Prostate gland (tissue), 2 donors: ENCODE measurements around the gene DUSP2. TPM values are rescaled to one million over a fixed set of nuclear protein-coding genes. Genes with fewer than 3 reads are reported as not detected.

Experiments
- DNase-seq: peaks from one replicate; pipeline ENCODE4 v3.0.0-alpha.2; 2019; ENCODE audit warnings: low spot score
- H3K27ac ChIP-seq, 2 donors: fragments of 200-600 bp; sonication (generic); 2 replicates each; pipeline ENCODE4 v1.5.1; 2017 to 2019
- H3K27me3 ChIP-seq: fragments of 200-600 bp; sonication (generic); replicated peaks from 2 replicates; pipeline ENCODE4 v1.5.1; 2019; ENCODE audit not compliant: insufficient read depth
- H3K36me3 ChIP-seq, 2 donors: fragments of 200-600 bp; sonication (generic); 1 replicate in 1 of 2; 2 replicates in 1 of 2; pipeline versions ENCODE4 v1.5.1 to v1.8.1; 2017 to 2019
- H3K4me1 ChIP-seq: fragments of 200-600 bp; sonication (generic); replicated peaks from 2 replicates; pipeline ENCODE4 v1.5.1; 2019
- H3K4me3 ChIP-seq, 2 donors: fragments of 200-600 bp; sonication (generic); 2 replicates each; pipeline ENCODE4 v1.5.1; 2017 to 2019
- H3K9me3 ChIP-seq: fragments of 200-600 bp; sonication (generic); 2 replicates; pipeline ENCODE4 v1.5.1; 2017
- POLR2A ChIP-seq: fragments of 450-650 bp; IDR thresholded peaks from one replicate; pipeline ENCODE4 v1.6.1; 2016; ENCODE audit warnings: antibody characterized with exemption, mild to moderate bottlenecking
- POLR2AphosphoS5 ChIP-seq: sonication (generic); formaldehyde crosslinking; IDR thresholded peaks from one replicate; pipeline ENCODE4 v1.6.1; 2017; ENCODE audit warnings: antibody characterized with exemption
- WGBS: methylation state at CpG from one replicate; pipeline ENCODE4 v1.1.5; 2018; 5-methylcytosine and 5-hydroxymethylcytosine counted together
- intact Hi-C: fragments of 100-400 bp; cut with DNase I; formaldehyde crosslinking; loops from one replicate; pipeline ENCODE4 v1.14.2; 2022
- total RNA-seq, 2 donors: library from RNA; depleted of rRNA; stranded (reverse); fragments of >200 nt; gene quantifications; one replicate each; pipeline ENCODE4 v1.1.0, GENCODE V29; 2016
- TF ChIP-seq, protein P1 (sequence below), 4 experiments: fragments of 200-600 bp in 2 of 4; fragments of 450-650 bp in 2 of 4; sonication (generic) in 2 of 4; IDR thresholded peaks; 1 replicate in 3 of 4; 2 replicates in 1 of 4; pipeline ENCODE4 v1.5.1; 2016 to 2019; ENCODE audit warnings: antibody characterized with exemption in 4 of 4, mild to moderate bottlenecking in 2 of 4, moderate library complexity in 2 of 4

DUSP2 gene
- total RNA-seq, 2 donors from 2014 or later, result 5.2 to 45.7 TPM

DNA sequence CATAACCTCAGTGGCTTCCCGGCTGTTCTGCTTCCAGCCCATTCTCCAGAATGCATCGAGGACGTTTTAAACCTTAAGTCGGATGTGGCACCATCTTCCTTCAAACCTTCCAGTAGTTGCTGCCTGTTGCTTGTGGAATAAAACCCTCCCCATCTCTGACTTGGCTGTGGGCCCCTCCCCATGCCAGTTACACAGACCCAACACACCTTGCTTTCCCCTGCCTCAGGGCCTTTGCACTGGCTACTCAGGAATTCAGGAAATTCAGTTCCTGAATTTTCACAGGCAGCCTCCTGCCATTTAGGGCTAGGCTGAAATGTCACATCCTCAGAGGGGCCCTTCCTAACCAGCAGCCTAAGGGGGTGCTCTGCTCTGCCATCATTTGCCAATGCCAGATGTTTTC, 23.8 kb downstream of the DUSP2 start:
- 91% methylated on average over 4 of the region's 4 CpGs for WGBS
- TF ChIP-seq POLR2A (no peak), POLR2AphosphoS5 (no peak)
- TF ChIP-seq, protein P1, sequence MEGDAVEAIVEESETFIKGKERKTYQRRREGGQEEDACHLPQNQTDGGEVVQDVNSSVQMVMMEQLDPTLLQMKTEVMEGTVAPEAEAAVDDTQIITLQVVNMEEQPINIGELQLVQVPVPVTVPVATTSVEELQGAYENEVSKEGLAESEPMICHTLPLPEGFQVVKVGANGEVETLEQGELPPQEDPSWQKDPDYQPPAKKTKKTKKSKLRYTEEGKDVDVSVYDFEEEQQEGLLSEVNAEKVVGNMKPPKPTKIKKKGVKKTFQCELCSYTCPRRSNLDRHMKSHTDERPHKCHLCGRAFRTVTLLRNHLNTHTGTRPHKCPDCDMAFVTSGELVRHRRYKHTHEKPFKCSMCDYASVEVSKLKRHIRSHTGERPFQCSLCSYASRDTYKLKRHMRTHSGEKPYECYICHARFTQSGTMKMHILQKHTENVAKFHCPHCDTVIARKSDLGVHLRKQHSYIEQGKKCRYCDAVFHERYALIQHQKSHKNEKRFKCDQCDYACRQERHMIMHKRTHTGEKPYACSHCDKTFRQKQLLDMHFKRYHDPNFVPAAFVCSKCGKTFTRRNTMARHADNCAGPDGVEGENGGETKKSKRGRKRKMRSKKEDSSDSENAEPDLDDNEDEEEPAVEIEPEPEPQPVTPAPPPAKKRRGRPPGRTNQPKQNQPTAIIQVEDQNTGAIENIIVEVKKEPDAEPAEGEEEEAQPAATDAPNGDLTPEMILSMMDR (IDR thresholded peaks at IDR 0.05), result no peak
- no peak overlapping the region for H3K4me3 ChIP-seq
- no peak overlapping the region for H3K27ac ChIP-seq
- no peaks in the 10 kb centered on the region for H3K27me3 ChIP-seq
- intact Hi-C loops, result no loop called here
- no peaks in the 10 kb centered on the region for H3K9me3 ChIP-seq
- no peaks in the 10 kb centered on the region for H3K4me1 ChIP-seq
- no peak for DNase-seq
- no peaks in the 10 kb centered on the region for H3K36me3 ChIP-seq

DNA sequence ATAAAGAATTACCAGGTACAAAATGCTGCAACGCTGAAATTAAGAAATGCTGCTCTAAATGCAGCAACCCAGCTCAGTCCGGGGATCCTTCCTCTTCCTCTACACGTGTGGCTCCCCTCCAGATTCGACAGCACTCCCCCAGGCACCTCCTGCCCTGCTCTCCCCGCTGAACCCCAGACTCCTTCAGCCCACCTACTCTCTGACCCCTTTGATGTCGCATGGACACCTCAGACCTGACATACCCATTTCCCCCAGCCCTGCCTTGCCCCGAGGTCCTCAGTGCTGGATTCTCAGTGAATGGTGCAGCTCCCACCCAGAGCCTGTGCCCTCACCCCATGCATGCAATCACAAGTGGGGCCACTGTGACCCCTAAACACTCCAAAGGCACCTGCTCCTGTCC, 24.2 kb downstream of the DUSP2 start:
- TF ChIP-seq, protein P1 (IDR thresholded peaks at IDR 0.05), result no peak
- no peak for TF ChIP-seq POLR2A
- TF ChIP-seq POLR2AphosphoS5, result no peak
- intact Hi-C loops, result no loop called here
- 67% methylated on average over 7 of the region's 7 CpGs for WGBS
- Histone ChIP-seq H3K4me3 (no peak overlapping the region), H3K36me3 (no peaks in the 10 kb centered on the region), H3K27ac (no peak overlapping the region), H3K9me3 (no peaks in the 10 kb centered on the region), H3K27me3 (no peaks in the 10 kb centered on the region), H3K4me1 (no peaks in the 10 kb centered on the region)
- DNase-seq, result no peak

DNA sequence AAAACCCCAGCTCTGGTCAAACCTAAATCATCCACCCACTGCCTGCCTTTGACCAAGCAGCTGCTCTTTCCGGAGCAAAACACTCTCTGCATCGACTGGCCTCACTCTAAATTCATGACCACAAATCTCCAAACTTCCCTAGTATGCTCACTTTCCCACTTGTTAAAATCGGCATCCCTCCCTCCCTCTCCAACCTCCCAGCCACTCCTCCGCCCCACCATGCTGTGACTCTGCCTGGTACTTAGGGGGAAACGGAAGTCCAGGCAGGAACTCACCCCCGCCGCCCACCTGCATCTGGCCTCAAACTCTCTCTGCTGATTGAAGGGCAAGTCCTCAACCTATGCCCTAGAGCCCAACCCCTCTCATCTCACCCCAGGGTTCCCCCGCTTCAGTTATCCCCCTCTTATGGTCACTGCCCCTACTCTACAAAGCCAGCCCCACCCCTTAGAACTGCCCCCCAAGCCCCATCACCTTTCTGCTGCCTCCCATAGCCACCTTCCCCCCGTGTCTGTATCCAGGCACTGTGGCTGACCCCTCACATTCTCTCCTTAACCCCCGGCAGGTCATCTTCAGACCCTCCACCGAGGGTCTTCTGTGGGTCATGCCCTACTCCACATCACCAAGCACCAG, 25.0 kb downstream of the DUSP2 start:
- Histone ChIP-seq H3K4me1 (no peaks in the 10 kb centered on the region), H3K9me3 (no peaks in the 10 kb centered on the region), H3K27ac (no peak overlapping the region), H3K27me3 (no peaks in the 10 kb centered on the region), H3K36me3 (no peaks in the 10 kb centered on the region), H3K4me3 (no peak overlapping the region)
- TF ChIP-seq, protein P1 (IDR thresholded peaks at IDR 0.05), result no peak
- TF ChIP-seq POLR2A, result no peak
- TF ChIP-seq POLR2AphosphoS5, result no peak
- DNase-seq, result no peak
- 65% methylated on average over 11 of the region's 11 CpGs for WGBS
- intact Hi-C loops, result no loop called here

DNA sequence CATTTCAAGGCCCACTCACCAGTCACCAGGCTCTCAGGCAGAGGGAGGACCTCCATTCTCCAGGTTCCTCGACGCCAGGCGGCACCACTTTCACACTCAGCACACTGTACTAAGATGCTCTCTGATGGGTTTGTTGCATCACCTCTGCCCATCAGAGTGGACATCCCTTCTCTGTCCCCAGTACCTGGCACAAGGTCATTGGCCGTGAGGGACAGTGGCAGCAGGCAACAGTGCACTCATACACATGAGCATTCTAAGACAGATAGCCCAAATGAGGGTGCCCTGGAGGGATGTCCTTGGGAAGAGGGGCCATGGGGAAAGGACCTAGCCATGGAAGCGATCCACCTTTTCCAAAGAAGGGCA, 25.9 kb downstream of the DUSP2 start:
- no peak overlapping the region for H3K4me3 ChIP-seq
- DNase-seq, result no peak
- TF ChIP-seq, protein P1 (IDR thresholded peaks at IDR 0.05), result no peak
- TF ChIP-seq POLR2A, result no peak
- TF ChIP-seq POLR2AphosphoS5, result no peak
- no peaks in the 10 kb centered on the region for H3K36me3 ChIP-seq
- H3K27me3 ChIP-seq, result no peaks in the 10 kb centered on the region
- whole genome bisulfite sequencing, result 94% methylated on average over 5 of the region's 5 CpGs
- H3K4me1 ChIP-seq, result no peaks in the 10 kb centered on the region
- H3K27ac ChIP-seq, result no peak overlapping the region
- intact Hi-C loops, result no loop called here
- no peaks in the 10 kb centered on the region for H3K9me3 ChIP-seq

DNA sequence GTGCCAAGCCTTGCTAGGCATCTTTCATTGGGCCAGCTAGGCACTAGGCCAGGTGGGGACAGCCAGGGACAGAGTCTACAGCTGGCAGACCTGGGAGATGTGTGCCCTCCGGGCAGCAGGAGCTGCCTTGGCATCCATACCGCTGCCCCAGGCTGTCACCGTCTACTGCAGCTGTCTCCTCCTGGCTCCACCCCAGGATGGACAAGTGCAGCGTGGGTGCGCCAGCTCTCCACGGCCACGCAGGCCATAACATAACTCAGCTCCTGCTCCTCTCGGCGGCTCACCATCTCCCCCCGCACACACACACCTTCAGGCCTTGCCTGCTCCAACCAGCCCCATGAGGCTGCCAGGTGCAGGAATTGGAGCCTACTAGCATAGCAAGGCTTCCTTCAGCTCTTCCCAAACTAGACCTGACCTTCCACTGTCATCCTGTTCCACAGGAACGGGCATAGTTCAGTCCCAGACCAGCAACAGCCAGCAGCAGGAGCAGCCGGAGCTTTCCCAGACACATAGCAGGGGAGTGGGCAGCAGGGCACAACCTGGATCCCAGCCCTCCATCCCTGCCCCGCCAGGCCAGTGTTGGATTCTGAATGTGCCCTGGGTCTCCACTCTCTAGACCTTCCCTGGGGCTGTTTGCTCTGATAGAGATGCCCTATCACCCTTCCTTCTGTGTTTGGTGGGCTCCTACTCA, 26.4 kb downstream of the DUSP2 start:
- no peaks in the 10 kb centered on the region for H3K36me3 ChIP-seq
- TF ChIP-seq POLR2A, result no peak
- no peaks in the 10 kb centered on the region for H3K9me3 ChIP-seq
- no peak overlapping the region for H3K4me3 ChIP-seq
- no peaks in the 10 kb centered on the region for H3K4me1 ChIP-seq
- intact Hi-C loops, result no loop called here
- no peaks in the 10 kb centered on the region for H3K27me3 ChIP-seq
- whole genome bisulfite sequencing, result 40% methylated on average over 13 of the region's 13 CpGs
- no peak overlapping the region for H3K27ac ChIP-seq
- no peak for DNase-seq
